GM12891 (cell line): ENCODE results near the gene RAB11FIP2.

Experiments
- POLR2A ChIP-seq: IDR thresholded peaks from 2 replicates; pipeline ENCODE4 v1.6.1; 2011; ENCODE audit warnings: low read depth, low read length, control low read depth
- POLR2AphosphoS5 ChIP-seq: IDR thresholded peaks from 2 replicates; pipeline ENCODE4 v1.6.1; 2011; ENCODE audit warnings: low read depth, low read length, control low read depth
- TAF1 ChIP-seq: IDR thresholded peaks from 2 replicates; pipeline ENCODE4 v1.6.1; 2011; ENCODE audit warnings: low read depth, low read length, control low read depth

GRCh38 chr10:118047880-118048279 is 1.1 kb upstream of the RAB11FIP2 start:
- no peak for TF ChIP-seq POLR2A
- TF ChIP-seq POLR2AphosphoS5: no peak
- TF ChIP-seq TAF1: no peak
